Effector memory CD4-positive, alpha-beta T cell (primary cell): ENCODE results near the gene PASK.
A peak's percentile ranks its signal among the peaks of the same experiment; 100 is the strongest.

Source experiments
- DNase-seq, 3 donors: peaks; one replicate each; pipeline ENCODE4 v3.0.0-alpha.2; 2020
- H3K27ac ChIP-seq: 2 replicates; pipeline ENCODE4 v1.7.0; 2013; ENCODE audit warnings: mild to moderate bottlenecking, low read length, moderate library complexity; ENCODE audit not compliant: insufficient read depth, poor library complexity, severe bottlenecking
- H3K27me3 ChIP-seq: replicated peaks from 2 replicates; pipeline ENCODE4 v1.7.0; 2013; ENCODE audit warnings: mild to moderate bottlenecking, low read length; ENCODE audit not compliant: insufficient read depth, control insufficient read depth, poor library complexity, severe bottlenecking
- H3K36me3 ChIP-seq: 2 replicates; pipeline ENCODE4 v1.7.0; 2013; ENCODE audit warnings: mild to moderate bottlenecking, low read length, moderate library complexity; ENCODE audit not compliant: control insufficient read depth, insufficient read depth
- H3K4me1 ChIP-seq: 2 replicates; pipeline ENCODE4 v1.7.0; 2013; ENCODE audit warnings: low read length, mild to moderate bottlenecking; ENCODE audit not compliant: control insufficient read depth, insufficient read depth, poor library complexity, severe bottlenecking
- H3K4me3 ChIP-seq: 2 replicates; pipeline ENCODE4 v1.7.0; 2013; ENCODE audit warnings: low read length, low read depth, mild to moderate bottlenecking; ENCODE audit not compliant: insufficient read depth, poor library complexity, severe bottlenecking
- H3K9me3 ChIP-seq: 2 replicates; pipeline ENCODE4 v1.7.0; 2013; ENCODE audit warnings: mild to moderate bottlenecking, low read length, moderate library complexity; ENCODE audit not compliant: control insufficient read depth

The PASK gene

GRCh38 chr2:241130316-241130715 is 19.0 kb downstream of the PASK start:
- no peaks in the 10 kb centered on the region for H3K27me3 ChIP-seq
- H3K9me3 ChIP-seq: no peaks in the 10 kb centered on the region
- H3K27ac ChIP-seq: no peak overlapping the region
- no peaks in the 10 kb centered on the region for H3K36me3 ChIP-seq
- H3K4me3 ChIP-seq: no peak overlapping the region
- DNase-seq: no peak
- peaks cover 12% of the 10 kb centered on the region for H3K4me1 ChIP-seq

GRCh38 chr2:241129086-241129871 is 20.0 kb downstream of the PASK start:
- peaks cover 12% of the 10 kb centered on the region for H3K4me1 ChIP-seq
- H3K36me3 ChIP-seq: no peaks in the 10 kb centered on the region
- DNase-seq: no peak
- no peaks in the 10 kb centered on the region for H3K9me3 ChIP-seq
- H3K4me3 ChIP-seq: no peak overlapping the region
- H3K27me3 ChIP-seq: no peaks in the 10 kb centered on the region
- H3K27ac ChIP-seq: no peak overlapping the region

- H3K9me3 ChIP-seq: no peaks in the 10 kb centered on the region
- DNase-seq: no peak
- no peaks in the 10 kb centered on the region for H3K36me3 ChIP-seq
- H3K27me3 ChIP-seq: no peaks in the 10 kb centered on the region
- H3K4me1 ChIP-seq: peaks cover 18% of the 10 kb centered on the region
- no peak overlapping the region for H3K4me3 ChIP-seq
- peak overlapping the region; percentile 45 for H3K27ac ChIP-seq
Observed at GRCh38 chr2:241128266-241128665, 21.0 kb downstream of the PASK start.

GRCh38 chr2:241126771-241127202 is 22.5 kb downstream of the PASK start:
- no peak for DNase-seq
- Histone ChIP-seq H3K9me3 (no peaks in the 10 kb centered on the region), H3K36me3 (no peaks in the 10 kb centered on the region), H3K4me1 (peaks cover 18% of the 10 kb centered on the region), H3K27ac (peak overlapping the region; percentile 13), H3K27me3 (no peaks in the 10 kb centered on the region), H3K4me3 (no peak overlapping the region)

- DNase-seq: no peak
- no peaks in the 10 kb centered on the region for H3K27me3 ChIP-seq
- H3K4me1 ChIP-seq: peaks cover 18% of the 10 kb centered on the region
- H3K36me3 ChIP-seq: no peaks in the 10 kb centered on the region
- peak overlapping the region; percentile 13 for H3K27ac ChIP-seq
- H3K9me3 ChIP-seq: no peaks in the 10 kb centered on the region
- no peak overlapping the region for H3K4me3 ChIP-seq
Observed at GRCh38 chr2:241126201-241126611, 23.1 kb downstream of the PASK start.

GRCh38 chr2:241125626-241126025 is 23.6 kb downstream of the PASK start:
- no peak for DNase-seq
- no peak overlapping the region for H3K27ac ChIP-seq

GRCh38 chr2:241123816-241124536 is 25.3 kb downstream of the PASK start:
- H3K27ac ChIP-seq: peak overlapping the region; percentile 39
- peaks cover 18% of the 10 kb centered on the region for H3K4me1 ChIP-seq
- no peaks in the 10 kb centered on the region for H3K9me3 ChIP-seq
- peak in 2 of 3 donors; percentile 30 to 39 for DNase-seq
- no peaks in the 10 kb centered on the region for H3K27me3 ChIP-seq
- no peaks in the 10 kb centered on the region for H3K36me3 ChIP-seq
- H3K4me3 ChIP-seq: no peak overlapping the region

More at GRCh38 chr2:241125626-241126025, 23.6 kb downstream of the PASK start:
- Histone ChIP-seq H3K27me3 (no peaks in the 10 kb centered on the region), H3K4me3 (no peak overlapping the region), H3K36me3 (no peaks in the 10 kb centered on the region), H3K9me3 (no peaks in the 10 kb centered on the region), H3K4me1 (peaks cover 18% of the 10 kb centered on the region)

GRCh38 chr2:241122376-241123002 is 26.8 kb downstream of the PASK start:
- Histone ChIP-seq H3K4me1 (peaks cover 8% of the 10 kb centered on the region), H3K27ac (no peak overlapping the region), H3K4me3 (no peak overlapping the region), H3K27me3 (no peaks in the 10 kb centered on the region), H3K9me3 (no peaks in the 10 kb centered on the region), H3K36me3 (no peaks in the 10 kb centered on the region)
- DNase-seq: no peak

GRCh38 chr2:241121008-241121407 is 28.3 kb downstream of the PASK start:
- no peak overlapping the region for H3K4me3 ChIP-seq
- no peaks in the 10 kb centered on the region for H3K27me3 ChIP-seq
- no peak overlapping the region for H3K27ac ChIP-seq
- no peaks in the 10 kb centered on the region for H3K9me3 ChIP-seq
- no peak for DNase-seq
- H3K36me3 ChIP-seq: no peaks in the 10 kb centered on the region
- peaks cover 7% of the 10 kb centered on the region for H3K4me1 ChIP-seq

- H3K4me1 ChIP-seq: peaks cover 7% of the 10 kb centered on the region
- no peaks in the 10 kb centered on the region for H3K9me3 ChIP-seq
- H3K36me3 ChIP-seq: no peaks in the 10 kb centered on the region
- H3K27ac ChIP-seq: no peak overlapping the region
- H3K4me3 ChIP-seq: no peak overlapping the region
- DNase-seq: no peak
- H3K27me3 ChIP-seq: no peaks in the 10 kb centered on the region
Observed at GRCh38 chr2:241120440-241120839, 28.8 kb downstream of the PASK start.
